Stomach (tissue), 9 donors: ENCODE results near the gene OTUD1. TPM values are rescaled to one million over a fixed set of nuclear protein-coding genes. Genes with fewer than 3 reads are reported as not detected.

Experiments used
- DNase-seq, 2 donors: peaks; one replicate each; pipeline versions ENCODE4 v3.0.0 to v3.0.0-alpha.2; 2013 to 2019
- H3K27ac ChIP-seq, 5 donors: fragments of 200-600 bp in 4 of 5; sonication (generic) in 4 of 5; one replicate each; pipeline ENCODE4 v1.5.1; 2013 to 2019; ENCODE audit warnings: mild to moderate bottlenecking in 1 of 5, moderate library complexity in 1 of 5
- H3K27me3 ChIP-seq, 3 donors: fragments of 200-600 bp; sonication (generic); one replicate each; pipeline ENCODE4 v1.5.1; 2017 to 2019; ENCODE audit warnings: mixed run types in 1 of 3
- H3K36me3 ChIP-seq, 4 donors: fragments of 200-600 bp; sonication (generic); 1 replicate in 3 of 4; 2 replicates in 1 of 4; pipeline ENCODE4 v1.5.1; 2016 to 2019
- H3K4me1 ChIP-seq, 4 donors: fragments of 200-600 bp; sonication (generic); one replicate each; pipeline ENCODE4 v1.5.1; 2016 to 2019
- H3K4me3 ChIP-seq, 4 donors: fragments of 200-600 bp; sonication (generic) in 3 of 4; one replicate each; pipeline ENCODE4 v1.5.1; 2016 to 2019; ENCODE audit warnings: mild to moderate bottlenecking in 1 of 4
- H3K9me3 ChIP-seq, 4 donors: fragments of 200-600 bp; sonication (generic); one replicate each; pipeline ENCODE4 v1.5.1; 2016 to 2019
- CTCF ChIP-seq, 7 experiments: fragments of 450-650 bp in 4 of 7; fragments of 200-600 bp in 3 of 7; sonication (generic) in 3 of 7; IDR thresholded peaks; one replicate each; pipeline ENCODE4 v1.5.1; 2016 to 2019; ENCODE audit warnings: antibody characterized with exemption in 7 of 7, control low read depth in 2 of 7, mild to moderate bottlenecking in 1 of 7
- EP300 ChIP-seq: sonication (generic); formaldehyde crosslinking; IDR thresholded peaks from one replicate; pipeline ENCODE4 v1.6.1; 2017; ENCODE audit warnings: antibody characterized with exemption
- POLR2A ChIP-seq, 4 donors: fragments of 450-650 bp; IDR thresholded peaks; one replicate each; pipeline ENCODE4 v1.6.1; 2016; ENCODE audit warnings: antibody characterized with exemption in 4 of 4, control low read depth in 2 of 4, mild to moderate bottlenecking in 1 of 4, moderate library complexity in 1 of 4
- POLR2AphosphoS5 ChIP-seq, 3 donors: sonication (generic); formaldehyde crosslinking; IDR thresholded peaks; one replicate each; pipeline ENCODE4 v1.6.1; 2016; ENCODE audit warnings: antibody characterized with exemption in 3 of 3
- WGBS, 5 donors: extraction: QIAGEN DNeasy Blood & Tissue Kit in 3 of 5; methylation state at CpG; one replicate each; pipeline versions ENCODE4 v1.1.5 to v1.1.7; 2013 to 2018; 5-methylcytosine and 5-hydroxymethylcytosine counted together
- intact Hi-C: fragments of 100-400 bp; cut with DNase I; formaldehyde crosslinking; loops from one replicate; pipeline ENCODE4 v1.15.1; 2023; ENCODE audit warnings: low total_unique reads
- polyA plus RNA-seq, 3 donors: library from polyadenylated mRNA; stranded (reverse); fragments of 200-250 nt; gene quantifications; one replicate each; pipeline ENCODE4 v1.2.3, GENCODE V29; 2013
- total RNA-seq, 5 donors: library from RNA; depleted of rRNA; stranded (reverse); fragments of >200 nt; gene quantifications; one replicate each; pipeline versions ENCODE4 v1.1.0 to v1.2.3, GENCODE V29; 2014 to 2016
- donor health status: healthy with polysubstance abuse.
- donor health status: Bipolar disorder and iron deficiency.
- donor health status: healthy.

Gene OTUD1
- total and polyA plus RNA-seq, 8 donors, result 5.0 to 36.9 (median 14.9) TPM

GRCh38 chr10:23403719-23404118 is 35.2 kb upstream of the OTUD1 start:
- Histone ChIP-seq H3K36me3 (no peaks in the 10 kb centered on the region), H3K27me3 (no peaks in the 10 kb centered on the region), H3K27ac (no peak overlapping the region), H3K4me1 (peaks cover 0 to 8% (median 0%) of the 10 kb centered on the region in 4 donors), H3K9me3 (no peaks in the 10 kb centered on the region), H3K4me3 (no peak overlapping the region)
- TF ChIP-seq POLR2AphosphoS5 (IDR thresholded peaks at IDR 0.05) (no peak), EP300 (no peak), CTCF (IDR thresholded peaks at IDR 0.05) (no peak), POLR2A (IDR thresholded peaks at IDR 0.05) (no peak)
- no peak for DNase-seq
- WGBS, 5 donors, result 52 to 70% (median 59%) methylated on average over 3 of the region's 3 CpGs
- intact Hi-C loops, result no loop called here

GRCh38 chr10:23404461-23404980 is 34.4 kb upstream of the OTUD1 start:
- intact Hi-C loops, result no loop called here
- Histone ChIP-seq H3K9me3 (no peaks in the 10 kb centered on the region), H3K27me3 (no peaks in the 10 kb centered on the region), H3K4me3 (no peak overlapping the region), H3K27ac (no peak overlapping the region), H3K4me1 (peaks cover 0 to 5% (median 0%) of the 10 kb centered on the region in 4 donors), H3K36me3 (no peaks in the 10 kb centered on the region)
- 87 to 92% (median 91%) methylated on average over 5 of the region's 5 CpGs for WGBS, 5 donors
- no peak for DNase-seq
- TF ChIP-seq EP300 (no peak), CTCF (IDR thresholded peaks at IDR 0.05) (no peak)

- 47 to 60% (median 58%) methylated on average over 3 of the region's 3 CpGs for WGBS, 5 donors
- Histone ChIP-seq H3K27me3 (no peaks in the 10 kb centered on the region), H3K4me3 (no peak overlapping the region), H3K27ac (no peak overlapping the region), H3K36me3 (no peaks in the 10 kb centered on the region), H3K4me1 (no peaks in the 10 kb centered on the region), H3K9me3 (no peaks in the 10 kb centered on the region)
- TF ChIP-seq POLR2A (IDR thresholded peaks at IDR 0.05) (no peak), EP300 (no peak), CTCF (IDR thresholded peaks at IDR 0.05) (no peak), POLR2AphosphoS5 (IDR thresholded peaks at IDR 0.05) (no peak)
- DNase-seq, result peak in 1 of 2 donors; percentile 19
- intact Hi-C loops, result no loop called here
These were observed 33.3 kb upstream of the OTUD1 start for GRCh38 chr10:23405540-23405939.

- no peak for DNase-seq
- H3K4me1 ChIP-seq, result no peaks in the 10 kb centered on the region
- H3K36me3 ChIP-seq, result no peaks in the 10 kb centered on the region
- 68 to 84% (median 77%) methylated on average over 5 of the region's 5 CpGs for WGBS, 5 donors
- H3K27ac ChIP-seq, result no peak overlapping the region
- no peaks in the 10 kb centered on the region for H3K27me3 ChIP-seq
- TF ChIP-seq CTCF (IDR thresholded peaks at IDR 0.05) (no peak), POLR2A (IDR thresholded peaks at IDR 0.05) (no peak), POLR2AphosphoS5 (IDR thresholded peaks at IDR 0.05) (no peak), EP300 (no peak)
- no peak overlapping the region for H3K4me3 ChIP-seq
- no peaks in the 10 kb centered on the region for H3K9me3 ChIP-seq
- intact Hi-C loops, result no loop called here
These were observed 32.5 kb upstream of the OTUD1 start for GRCh38 chr10:23406409-23406808.
